ENCODE data around the gene NMU. TPM values are rescaled to one million over a fixed set of nuclear protein-coding genes. Genes with fewer than 3 reads are reported as not detected.
"Not testable (repeated sequence)": the region's sequence is repeated elsewhere in the genome, so short reads cannot be mapped to it uniquely, and the experiment has no call there.

NMU gene
- total RNA-seq, 4 donors from 2014 or later, result not detected

GRCh38 chr4:55554453-55555030, 81.6 kb downstream of the NMU start:
- DNase-seq, result no peak
- no peaks in the 10 kb centered on the region for H3K27me3 ChIP-seq
- H3K9me3 ChIP-seq, result no peaks in the 10 kb centered on the region
- no peaks in the 10 kb centered on the region for H3K4me1 ChIP-seq
- no peak for TF ChIP-seq POLR2A (IDR thresholded peaks at IDR 0.05)
- TF ChIP-seq CTCF (IDR thresholded peaks at IDR 0.05), result peak in 4 of 6 experiments; percentile 31 to 51 (median 48)
- H3K4me3 ChIP-seq, result no peak overlapping the region
- H3K27ac ChIP-seq, result no peak overlapping the region
- H3K36me3 ChIP-seq, result no peaks in the 10 kb centered on the region

- no peak for TF ChIP-seq POLR2A (IDR thresholded peaks at IDR 0.05)
- no peak for TF ChIP-seq CTCF (IDR thresholded peaks at IDR 0.05)
- peak in 2 of 3 donors; percentile 47 to 66 for DNase-seq
- Histone ChIP-seq H3K9me3 (no peaks in the 10 kb centered on the region), H3K27me3 (no peaks in the 10 kb centered on the region), H3K4me3 (peak overlapping the region in 3 of 4 donors; percentile 18 to 35 (median 34)), H3K27ac (peak overlapping the region in 2 of 4 donors; percentile 43 to 53), H3K4me1 (no peaks in the 10 kb centered on the region), H3K36me3 (no peaks in the 10 kb centered on the region)
These were observed 82.5 kb downstream of the NMU start for GRCh38 chr4:55553441-55554201.

- H3K27ac ChIP-seq, H3K36me3 ChIP-seq, DNase-seq, H3K9me3 ChIP-seq, H3K4me3 ChIP-seq, H3K27me3 ChIP-seq: not testable (repeated sequence)
- peaks cover 0 to 13% (median 5%) of the 10 kb centered on the region in 4 donors for H3K4me1 ChIP-seq
These were observed 84.1 kb downstream of the NMU start for GRCh38 chr4:55551964-55552363.

GRCh38 chr4:55549888-55550287, 86.2 kb downstream of the NMU start:
- DNase-seq, result no peak

GRCh38 chr4:55547918-55548317, 88.2 kb downstream of the NMU start:
- peak overlapping the region in 1 of 4 donors; percentile 90 for H3K4me3 ChIP-seq
- TF ChIP-seq POLR2A (IDR thresholded peaks at IDR 0.05), result no peak
- TF ChIP-seq CTCF (IDR thresholded peaks at IDR 0.05), result no peak

More at GRCh38 chr4:55549888-55550287, 86.2 kb downstream of the NMU start:
- H3K36me3 ChIP-seq, result no peaks in the 10 kb centered on the region
- H3K27ac ChIP-seq, result no peak overlapping the region
- no peak overlapping the region for H3K4me3 ChIP-seq
- TF ChIP-seq CTCF (IDR thresholded peaks at IDR 0.05) (no peak), POLR2A (IDR thresholded peaks at IDR 0.05) (no peak)
- peaks cover 0 to 13% (median 6%) of the 10 kb centered on the region in 4 donors for H3K4me1 ChIP-seq
- no peaks in the 10 kb centered on the region for H3K9me3 ChIP-seq
- no peaks in the 10 kb centered on the region for H3K27me3 ChIP-seq

GRCh38 chr4:55547466-55547770, 88.7 kb downstream of the NMU start:
- H3K36me3 ChIP-seq, result no peaks in the 10 kb centered on the region
- peaks cover 0 to 17% (median 6%) of the 10 kb centered on the region in 4 donors for H3K4me1 ChIP-seq
- DNase-seq, result no peak
- H3K4me3 ChIP-seq, result peak overlapping the region; percentile 83 to 95 (median 88)
- H3K27me3 ChIP-seq, result no peaks in the 10 kb centered on the region
- no peaks in the 10 kb centered on the region for H3K9me3 ChIP-seq
- H3K27ac ChIP-seq, result peak overlapping the region; percentile 97 to 98 (median 98)
- TF ChIP-seq CTCF (IDR thresholded peaks at IDR 0.05) (no peak), POLR2A (IDR thresholded peaks at IDR 0.05) (no peak)

More at GRCh38 chr4:55547918-55548317, 88.2 kb downstream of the NMU start:
- Histone ChIP-seq H3K4me1 (peaks cover 0 to 17% (median 6%) of the 10 kb centered on the region in 4 donors), H3K27ac (peak overlapping the region in 3 of 4 donors; percentile 97 to 98 (median 98)), H3K9me3 (no peaks in the 10 kb centered on the region), H3K27me3 (no peaks in the 10 kb centered on the region), H3K36me3 (no peaks in the 10 kb centered on the region)
- no peak for DNase-seq
